Omental fat pad (tissue), 4 donors: ENCODE measurements around the gene KRT6B. TPM values are rescaled to one million over a fixed set of nuclear protein-coding genes. Genes with fewer than 3 reads are reported as not detected.

ENCODE experiments used
- ATAC-seq: fragments of 150-250 bp; one replicate; pipeline ENCODE4 v1.9.1; 2016; ENCODE audit warnings: mild to moderate bottlenecking, moderate library complexity; ENCODE audit not compliant: low FRiP score
- DNase-seq: peaks from one replicate; pipeline ENCODE4 v3.0.0-alpha.2; 2019; ENCODE audit warnings: low spot score
- CTCF ChIP-seq, 3 donors: fragments of 450-650 bp; IDR thresholded peaks; one replicate each; pipeline ENCODE4 v1.5.1; 2016 to 2017; ENCODE audit warnings: antibody characterized with exemption in 3 of 3, mild to moderate bottlenecking in 3 of 3, moderate library complexity in 2 of 3
- total RNA-seq, 4 donors: library from RNA; depleted of rRNA; stranded (reverse); fragments of >200 nt; gene quantifications; one replicate each; pipeline ENCODE4 v1.1.0, GENCODE V29; 2016

KRT6B gene
- total RNA-seq, 4 donors from 2014 or later: 0.24 to 0.46 TPM; not detected in 2

GRCh38 chr12:52440821-52441319, 11.1 kb downstream of the KRT6B start:
- no peak for TF ChIP-seq CTCF (IDR thresholded peaks at IDR 0.05)
- peak; percentile 2 for ATAC-seq
- no peak for DNase-seq

GRCh38 chr12:52439845-52440244, 12.1 kb downstream of the KRT6B start:
- DNase-seq (no peak), ATAC-seq (no peak)
- no peak for TF ChIP-seq CTCF (IDR thresholded peaks at IDR 0.05)

GRCh38 chr12:52439420-52439819, 12.5 kb downstream of the KRT6B start:
- DNase-seq (no peak), ATAC-seq (no peak)
- no peak for TF ChIP-seq CTCF (IDR thresholded peaks at IDR 0.05)

- no peak for ATAC-seq
- TF ChIP-seq CTCF (IDR thresholded peaks at IDR 0.05): no peak
- no peak for DNase-seq
Observed at GRCh38 chr12:52438305-52439301, 13.3 kb downstream of the KRT6B start.

- DNase-seq (no peak), ATAC-seq (no peak)
- no peak for TF ChIP-seq CTCF (IDR thresholded peaks at IDR 0.05)
Observed at GRCh38 chr12:52437508-52437907, 14.4 kb downstream of the KRT6B start.

GRCh38 chr12:52436828-52437474, 15.0 kb downstream of the KRT6B start:
- DNase-seq: no peak
- no peak for ATAC-seq
- TF ChIP-seq CTCF (IDR thresholded peaks at IDR 0.05): no peak
